DOHH2 (cell line): Measurements from ENCODE around the gene ABI1.
A peak's percentile ranks its signal among the peaks of the same experiment; 100 is the strongest.
"Not testable (repeated sequence)": the region's sequence is repeated elsewhere in the genome, so short reads cannot be mapped to it uniquely, and the experiment has no call there.

Experiments used
- H3F3A ChIP-seq: fragments of 200-600 bp; sonication (generic), shearing (Covaris generic); 2 replicates; pipeline ENCODE4 v1.6.0; 2016; ENCODE audit warnings: antibody characterized with exemption, mild to moderate bottlenecking; ENCODE audit not compliant: control insufficient read depth, insufficient read depth
- H3K27ac ChIP-seq: fragments of 200-600 bp; sonication (generic); 2 replicates; pipeline ENCODE4 v1.5.1; 2014; ENCODE audit warnings: low read depth, mild to moderate bottlenecking, low read length, moderate library complexity
- H3K27me3 ChIP-seq: fragments of 200-600 bp; sonication (generic); 2 replicates; pipeline ENCODE4 v1.6.1; 2014; ENCODE audit warnings: mild to moderate bottlenecking, low read length, mixed read lengths; ENCODE audit not compliant: control insufficient read depth
- H3K36me3 ChIP-seq: fragments of 200-600 bp; sonication (generic); 2 replicates; pipeline ENCODE4 v1.6.1; 2014; ENCODE audit warnings: mild to moderate bottlenecking, low read length, moderate library complexity, mixed read lengths; ENCODE audit not compliant: control insufficient read depth
- H3K4me1 ChIP-seq: fragments of 200-600 bp; sonication (generic); 2 replicates; pipeline ENCODE4 v1.6.1; 2014; ENCODE audit warnings: mild to moderate bottlenecking, low read length, mixed read lengths; ENCODE audit not compliant: control insufficient read depth
- H3K4me2 ChIP-seq: fragments of 200-600 bp; sonication (generic); 2 replicates; pipeline ENCODE4 v1.6.0; 2014; ENCODE audit warnings: mild to moderate bottlenecking, low read length, moderate library complexity
- H3K4me3 ChIP-seq: fragments of 200-600 bp; sonication (generic); 2 replicates; pipeline ENCODE4 v1.5.1; 2014; ENCODE audit warnings: mild to moderate bottlenecking, low read length, mixed read lengths
- H3K79me2 ChIP-seq: fragments of 200-600 bp; sonication (generic); 2 replicates; pipeline ENCODE4 v1.6.1; 2014; ENCODE audit warnings: mild to moderate bottlenecking, low read length, mixed read lengths; ENCODE audit not compliant: control insufficient read depth
- H3K9me2 ChIP-seq: fragments of 200-600 bp; sonication (generic); replicated peaks from 2 replicates; pipeline ENCODE4 v1.6.1; 2014; ENCODE audit warnings: mild to moderate bottlenecking, low read length, mixed read lengths; ENCODE audit not compliant: control insufficient read depth
- H3K9me3 ChIP-seq: fragments of 200-600 bp; sonication (generic); 2 replicates; pipeline ENCODE4 v1.6.1; 2014; ENCODE audit warnings: antibody characterized with exemption, low read length, mixed read lengths; ENCODE audit not compliant: control insufficient read depth, insufficient read depth
- H4K20me1 ChIP-seq: fragments of 200-600 bp; sonication (generic); 2 replicates; pipeline ENCODE4 v1.6.0; 2014; ENCODE audit warnings: low read depth, mild to moderate bottlenecking, antibody characterized with exemption, low read length, moderate library complexity; ENCODE audit not compliant: control insufficient read depth, insufficient read depth
- EZH2phosphoT487 ChIP-seq: fragments of 200-600 bp; sonication (generic); IDR thresholded peaks from 2 replicates; pipeline ENCODE4 v1.6.1; 2017; ENCODE audit warnings: borderline replicate concordance, mild to moderate bottlenecking, antibody characterized with exemption, low read length, moderate library complexity, mixed read lengths
- TF ChIP-seq, protein P1 (sequence below): fragments of 200-600 bp; sonication (generic); IDR thresholded peaks from one replicate; pipeline ENCODE4 v1.5.1; 2014; ENCODE audit warnings: antibody characterized with exemption, mild to moderate bottlenecking, low read depth, low read length; ENCODE audit not compliant: poor library complexity, severe bottlenecking

ABI1 gene

GRCh38 chr10:26792758-26793495, 67.8 kb downstream of the ABI1 start:
- Histone ChIP-seq H3K36me3 (peaks cover 61% of the 10 kb centered on the region), H3K9me3 (peaks cover 27% of the 10 kb centered on the region), H3K79me2 (peaks cover 99% of the 10 kb centered on the region), H3K27me3 (no peaks in the 10 kb centered on the region), H3K4me1 (peaks cover 89% of the 10 kb centered on the region), H3K9me2 (no peaks in the 10 kb centered on the region), H3K4me3 (peak overlapping the region; percentile 38), H3K27ac (peak overlapping the region; percentile 63), H3K4me2 (peak overlapping the region; percentile 54), H4K20me1 (no peaks in the 10 kb centered on the region), H3F3A (peaks cover 9% of the 10 kb centered on the region; the same call in 1 of the 2 replicates)
- TF ChIP-seq, protein P1, sequence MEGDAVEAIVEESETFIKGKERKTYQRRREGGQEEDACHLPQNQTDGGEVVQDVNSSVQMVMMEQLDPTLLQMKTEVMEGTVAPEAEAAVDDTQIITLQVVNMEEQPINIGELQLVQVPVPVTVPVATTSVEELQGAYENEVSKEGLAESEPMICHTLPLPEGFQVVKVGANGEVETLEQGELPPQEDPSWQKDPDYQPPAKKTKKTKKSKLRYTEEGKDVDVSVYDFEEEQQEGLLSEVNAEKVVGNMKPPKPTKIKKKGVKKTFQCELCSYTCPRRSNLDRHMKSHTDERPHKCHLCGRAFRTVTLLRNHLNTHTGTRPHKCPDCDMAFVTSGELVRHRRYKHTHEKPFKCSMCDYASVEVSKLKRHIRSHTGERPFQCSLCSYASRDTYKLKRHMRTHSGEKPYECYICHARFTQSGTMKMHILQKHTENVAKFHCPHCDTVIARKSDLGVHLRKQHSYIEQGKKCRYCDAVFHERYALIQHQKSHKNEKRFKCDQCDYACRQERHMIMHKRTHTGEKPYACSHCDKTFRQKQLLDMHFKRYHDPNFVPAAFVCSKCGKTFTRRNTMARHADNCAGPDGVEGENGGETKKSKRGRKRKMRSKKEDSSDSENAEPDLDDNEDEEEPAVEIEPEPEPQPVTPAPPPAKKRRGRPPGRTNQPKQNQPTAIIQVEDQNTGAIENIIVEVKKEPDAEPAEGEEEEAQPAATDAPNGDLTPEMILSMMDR = no peak
- TF ChIP-seq EZH2phosphoT487 = no peak

- H3K4me2 ChIP-seq = peak overlapping the region; percentile 66
- TF ChIP-seq, protein P1 = no peak
- TF ChIP-seq EZH2phosphoT487 = no peak
- peak overlapping the region; percentile 56 for H3K27ac ChIP-seq
- H3K9me3 ChIP-seq = peaks cover 5% of the 10 kb centered on the region; the same call in 1 of the 2 replicates
- peaks cover 5% of the 10 kb centered on the region; the same call in 1 of the 2 replicates for H4K20me1 ChIP-seq
- peaks cover 99% of the 10 kb centered on the region for H3K79me2 ChIP-seq
- H3K36me3 ChIP-seq = peaks cover 50% of the 10 kb centered on the region
- peaks cover 9% of the 10 kb centered on the region; the same call in 1 of the 2 replicates for H3F3A ChIP-seq
- peak overlapping the region; percentile 36 for H3K4me3 ChIP-seq
- H3K9me2 ChIP-seq = no peaks in the 10 kb centered on the region
- no peaks in the 10 kb centered on the region for H3K27me3 ChIP-seq
- H3K4me1 ChIP-seq = peaks cover 80% of the 10 kb centered on the region
Observed at GRCh38 chr10:26790221-26790995, 70.3 kb downstream of the ABI1 start.

DNA sequence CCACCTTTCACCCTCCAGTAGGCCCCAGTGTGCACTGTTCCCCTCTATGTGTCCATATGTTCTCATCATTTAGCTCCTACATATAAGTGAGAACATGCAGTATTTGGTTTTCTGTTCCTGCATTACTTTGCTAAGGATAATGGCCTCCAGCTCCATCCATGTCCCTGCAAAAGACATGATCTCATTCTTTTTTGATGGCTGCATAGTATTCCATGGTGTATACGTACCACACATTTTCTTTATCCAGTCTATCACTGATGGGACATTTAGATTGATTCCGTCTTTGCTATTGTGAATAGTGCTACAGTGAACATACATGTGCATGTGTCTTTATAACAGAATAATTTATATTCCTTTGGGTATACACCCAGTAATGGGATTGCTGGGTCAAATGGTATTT, 71.0 kb downstream of the ABI1 start:
- H3K27me3 ChIP-seq = not testable (repeated sequence)

DNA sequence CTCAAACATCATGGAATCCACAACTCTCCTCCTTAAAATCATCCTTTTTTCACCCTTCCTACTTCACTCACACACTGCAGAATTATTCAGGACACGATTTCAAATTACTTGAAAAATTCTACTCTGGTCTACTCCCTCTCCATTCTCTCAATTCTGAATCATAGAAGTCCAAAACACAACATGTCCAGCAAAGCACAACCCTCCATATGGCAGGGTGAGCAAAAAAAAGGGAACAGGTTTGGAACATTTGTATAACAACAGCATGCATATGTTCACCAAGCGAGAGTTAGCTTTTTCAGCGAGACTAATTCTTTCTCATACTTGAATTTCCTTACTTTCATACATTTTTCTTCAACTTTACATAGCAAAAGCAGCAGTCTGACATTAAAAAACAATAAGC, 73.4 kb downstream of the ABI1 start:
- Histone ChIP-seq H3K9me3 (no peaks in the 10 kb centered on the region), H3K27me3 (no peaks in the 10 kb centered on the region), H3K4me2 (no peak overlapping the region), H3K79me2 (peaks cover 99% of the 10 kb centered on the region), H3K4me1 (peaks cover 80% of the 10 kb centered on the region), H3K4me3 (no peak overlapping the region), H3K27ac (no peak overlapping the region), H4K20me1 (peaks cover 5% of the 10 kb centered on the region; the same call in 1 of the 2 replicates), H3F3A (no peaks in the 10 kb centered on the region), H3K36me3 (peaks cover 40% of the 10 kb centered on the region), H3K9me2 (no peaks in the 10 kb centered on the region)
- no peak for TF ChIP-seq EZH2phosphoT487
- TF ChIP-seq, protein P1 = no peak

More for the DNA sequence above, 71.0 kb downstream of the ABI1 start:
- not testable (repeated sequence) for H3K9me3 ChIP-seq, H3K9me2 ChIP-seq, H3K4me2 ChIP-seq, H3K27ac ChIP-seq, H3F3A ChIP-seq, H3K4me3 ChIP-seq, H4K20me1 ChIP-seq
- Histone ChIP-seq H3K36me3 (peaks cover 46% of the 10 kb centered on the region), H3K4me1 (peaks cover 80% of the 10 kb centered on the region), H3K79me2 (peaks cover 99% of the 10 kb centered on the region)
